Omental fat pad (tissue), 4 donors: ENCODE results near the gene ACOT2. TPM values are rescaled to one million over a fixed set of nuclear protein-coding genes. Genes with fewer than 3 reads are reported as not detected.
A peak's percentile ranks its signal among the peaks of the same experiment; 100 is the strongest.

Experiments
- ATAC-seq: fragments of 150-250 bp; one replicate; pipeline ENCODE4 v1.9.1; 2016; ENCODE audit warnings: mild to moderate bottlenecking, moderate library complexity; ENCODE audit not compliant: low FRiP score
- DNase-seq: peaks from one replicate; pipeline ENCODE4 v3.0.0-alpha.2; 2019; ENCODE audit warnings: low spot score
- total RNA-seq, 4 donors: library from RNA; depleted of rRNA; stranded (reverse); fragments of >200 nt; gene quantifications; one replicate each; pipeline ENCODE4 v1.1.0, GENCODE V29; 2016
- TF ChIP-seq, protein P1 (sequence below), 3 donors: fragments of 450-650 bp; IDR thresholded peaks; one replicate each; pipeline ENCODE4 v1.5.1; 2016 to 2017; ENCODE audit warnings: antibody characterized with exemption in 3 of 3, mild to moderate bottlenecking in 3 of 3, moderate library complexity in 2 of 3

Gene ACOT2
- total RNA-seq, 4 donors from 2014 or later: 22.8 to 238 (median 99.4) TPM

GRCh38 chr14:73599499-73599898, 30.5 kb downstream of the ACOT2 start:
- DNase-seq (no peak), ATAC-seq (no peak)
- TF ChIP-seq, protein P1, sequence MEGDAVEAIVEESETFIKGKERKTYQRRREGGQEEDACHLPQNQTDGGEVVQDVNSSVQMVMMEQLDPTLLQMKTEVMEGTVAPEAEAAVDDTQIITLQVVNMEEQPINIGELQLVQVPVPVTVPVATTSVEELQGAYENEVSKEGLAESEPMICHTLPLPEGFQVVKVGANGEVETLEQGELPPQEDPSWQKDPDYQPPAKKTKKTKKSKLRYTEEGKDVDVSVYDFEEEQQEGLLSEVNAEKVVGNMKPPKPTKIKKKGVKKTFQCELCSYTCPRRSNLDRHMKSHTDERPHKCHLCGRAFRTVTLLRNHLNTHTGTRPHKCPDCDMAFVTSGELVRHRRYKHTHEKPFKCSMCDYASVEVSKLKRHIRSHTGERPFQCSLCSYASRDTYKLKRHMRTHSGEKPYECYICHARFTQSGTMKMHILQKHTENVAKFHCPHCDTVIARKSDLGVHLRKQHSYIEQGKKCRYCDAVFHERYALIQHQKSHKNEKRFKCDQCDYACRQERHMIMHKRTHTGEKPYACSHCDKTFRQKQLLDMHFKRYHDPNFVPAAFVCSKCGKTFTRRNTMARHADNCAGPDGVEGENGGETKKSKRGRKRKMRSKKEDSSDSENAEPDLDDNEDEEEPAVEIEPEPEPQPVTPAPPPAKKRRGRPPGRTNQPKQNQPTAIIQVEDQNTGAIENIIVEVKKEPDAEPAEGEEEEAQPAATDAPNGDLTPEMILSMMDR (IDR thresholded peaks at IDR 0.05): no peak

- TF ChIP-seq, protein P1 (IDR thresholded peaks at IDR 0.05): no peak
- ATAC-seq: no peak
- no peak for DNase-seq
Measured at GRCh38 chr14:73602994-73603393, 34.0 kb downstream of the ACOT2 start.

- TF ChIP-seq, protein P1 (IDR thresholded peaks at IDR 0.05): no peak
- ATAC-seq: no peak
Measured at GRCh38 chr14:73606271-73606670, 37.3 kb downstream of the ACOT2 start.

DNA sequence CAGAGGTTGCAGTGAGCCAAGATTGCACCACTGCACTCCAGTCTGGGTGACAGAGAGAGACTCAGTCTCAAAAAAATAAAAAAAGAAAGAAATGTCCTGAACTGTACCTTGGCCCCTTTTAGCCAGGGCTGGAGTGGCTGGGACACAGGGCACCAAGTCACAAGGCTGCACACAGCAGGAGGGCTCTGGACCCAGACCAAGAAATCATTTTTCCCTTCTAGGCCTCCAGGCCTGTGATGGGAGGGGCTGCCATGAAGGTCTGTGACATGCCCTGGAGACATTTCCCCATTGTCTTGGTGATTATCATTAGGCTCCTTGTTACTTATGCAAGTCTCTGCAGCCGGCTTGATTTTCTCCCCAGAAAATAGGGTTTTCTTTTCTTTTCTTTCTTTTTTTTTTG, 38.2 kb downstream of the ACOT2 start:
- TF ChIP-seq, protein P1 (IDR thresholded peaks at IDR 0.05): no peak
- ATAC-seq: no peak
- DNase-seq: no peak

More at GRCh38 chr14:73606271-73606670, 37.3 kb downstream of the ACOT2 start:
- DNase-seq: no peak

GRCh38 chr14:73610687-73611086, 41.7 kb downstream of the ACOT2 start:
- DNase-seq (no peak), ATAC-seq (no peak)
- TF ChIP-seq, protein P1 (IDR thresholded peaks at IDR 0.05): no peak

DNA sequence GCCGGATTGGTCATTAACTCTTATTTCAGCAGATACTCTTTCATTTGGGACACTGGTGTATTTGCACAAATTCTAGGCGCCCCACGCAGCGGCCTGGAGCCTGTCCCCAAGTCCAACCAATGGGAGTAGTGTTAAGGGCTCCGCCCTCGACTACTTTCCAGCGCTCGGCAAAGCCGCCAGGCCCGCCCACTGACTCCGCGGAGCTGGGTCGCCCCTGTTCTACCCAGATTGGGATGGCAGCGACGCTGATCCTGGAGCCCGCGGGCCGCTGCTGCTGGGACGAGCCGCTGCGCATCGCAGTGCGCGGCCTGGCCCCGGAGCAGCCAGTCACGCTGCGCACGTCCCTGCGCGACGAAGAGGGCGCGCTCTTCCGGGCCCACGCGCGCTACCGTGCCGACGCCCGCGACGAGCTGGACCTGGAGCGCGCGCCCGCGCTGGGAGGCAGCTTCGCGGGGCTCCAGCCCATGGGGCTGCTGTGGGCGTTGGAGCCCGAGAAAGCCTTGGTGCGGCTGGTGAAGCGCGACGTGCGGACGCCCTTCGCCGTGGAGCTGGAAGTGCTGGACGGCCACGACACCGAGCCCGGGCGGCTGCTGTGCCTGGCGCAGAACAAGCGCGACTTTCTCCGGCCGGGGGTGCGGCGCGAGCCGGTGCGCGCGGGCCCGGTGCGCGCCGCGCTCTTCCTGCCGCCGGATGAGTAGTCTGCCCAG, 43.5 kb downstream of the ACOT2 start, which contains the start of gene ACOT6:
TSS of gene ACOT6 (plus strand) at position 179 of the 707 bp plus-strand sequence. CDS start at position 234, 55 bp downstream.
- ATAC-seq (peak; percentile 90), DNase-seq (no peak)
- TF ChIP-seq, protein P1 (IDR thresholded peaks at IDR 0.05): no peak

DNA sequence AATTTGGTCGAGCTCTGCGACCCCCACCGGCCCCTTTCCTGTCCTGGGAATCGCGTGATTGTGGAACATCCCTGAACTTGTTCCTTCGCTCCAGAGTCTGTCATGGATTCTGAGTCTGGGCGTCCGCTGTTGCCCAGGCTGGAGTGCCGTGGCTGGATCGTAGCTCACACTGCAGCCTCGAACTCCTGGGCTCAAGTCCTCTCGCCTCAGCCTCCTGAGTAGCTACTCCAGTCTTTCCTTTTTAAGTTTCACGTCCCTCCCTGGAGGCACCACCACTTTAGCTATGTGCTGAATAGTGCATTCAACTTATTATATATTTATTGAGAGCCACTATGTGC, 44.0 kb downstream of the ACOT2 start:
- TF ChIP-seq, protein P1 (IDR thresholded peaks at IDR 0.05): no peak
- DNase-seq (no peak), ATAC-seq (no peak)
